Heart left ventricle (tissue), 13 donors: Measurements from ENCODE around the gene LRRTM4.

ENCODE experiments used
- CTCF ChIP-seq, 12 donors: fragments of 200-600 bp; sonication (generic) in 4 of 12; IDR thresholded peaks; one replicate each; pipeline versions ENCODE4 v1.5.0 to v1.8.0; 2018 to 2022; ENCODE audit warnings: antibody characterized with exemption in 12 of 12, mild to moderate bottlenecking in 5 of 12
- POLR2A ChIP-seq, 2 donors: fragments of 450-650 bp; IDR thresholded peaks; one replicate each; pipeline ENCODE4 v1.6.1; 2017; ENCODE audit warnings: antibody characterized with exemption in 2 of 2, mild to moderate bottlenecking in 2 of 2, moderate library complexity in 2 of 2
- donor health status: ischemic (EF 13 %, LVEDD 7.1; RV severe dilation, severe dysfunction).
- donor health status: DM: no; HTN: yes; CAD: no.
- donor health status: DM: no; HTN: no; CAD: no.
- donor health status: ischemic (EF 25% LVEDD 6.9; RV normal size, moderate dysfunction).
- donor health status: ischemic (EF 25% LVEDD 5.7; RV mildly dilated, moderate dysfunction).
- donor health status: ischemic (EF 35%, LVEDD 5.7; RV mildly dilated, moderate dysfunction).
- donor health status: nonischemic (EF 11% LVEDD 7.7; RV severe dilation, severe dysfunction).
- donor health status: DM: yes; HTN: yes; CAD: no.
- donor health status: PGD.
- donor health status: ischemic (EF 29% LVEDD 5.4; RV normal size, mild dysfunction).
- donor health status: nonischemic (EF 23%, LVEDD 6.1; RV moderate dilation, normal function).

GRCh38 chr2:77395011-77395410 is 127.2 kb downstream of the LRRTM4 start:
- TF ChIP-seq CTCF (IDR thresholded peaks at IDR 0.05) (no peak), POLR2A (IDR thresholded peaks at IDR 0.05) (no peak)
